GM21576 (cell line): Measurements from ENCODE around the gene KATNB1.
A peak's percentile ranks its signal among the peaks of the same experiment; 100 is the strongest.
"Not testable (repeated sequence)": the region's sequence is repeated elsewhere in the genome, so short reads cannot be mapped to it uniquely, and the experiment has no call there.

Experiments used
- ATAC-seq: cut with Tn5 transposase; IDR thresholded peaks from one replicate; pipeline ENCODE4 v1.9.1; 2021; ENCODE audit warnings: mild to moderate bottlenecking, moderate library complexity; ENCODE audit not compliant: unreplicated experiment

KATNB1 gene

GRCh38 chr16:57725151-57725550, 10.4 kb upstream of the KATNB1 start:
- ATAC-seq, result no peak

- ATAC-seq, result no peak
These were observed 10.0 kb upstream of the KATNB1 start for GRCh38 chr16:57725554-57725953.

- no peak for ATAC-seq
These were observed 9.6 kb upstream of the KATNB1 start for GRCh38 chr16:57725976-57726375.

- no peak for ATAC-seq
These were observed 9.1 kb upstream of the KATNB1 start for GRCh38 chr16:57726433-57726947.

- no peak for ATAC-seq
These were observed 8.0 kb upstream of the KATNB1 start for GRCh38 chr16:57727610-57728009.

DNA sequence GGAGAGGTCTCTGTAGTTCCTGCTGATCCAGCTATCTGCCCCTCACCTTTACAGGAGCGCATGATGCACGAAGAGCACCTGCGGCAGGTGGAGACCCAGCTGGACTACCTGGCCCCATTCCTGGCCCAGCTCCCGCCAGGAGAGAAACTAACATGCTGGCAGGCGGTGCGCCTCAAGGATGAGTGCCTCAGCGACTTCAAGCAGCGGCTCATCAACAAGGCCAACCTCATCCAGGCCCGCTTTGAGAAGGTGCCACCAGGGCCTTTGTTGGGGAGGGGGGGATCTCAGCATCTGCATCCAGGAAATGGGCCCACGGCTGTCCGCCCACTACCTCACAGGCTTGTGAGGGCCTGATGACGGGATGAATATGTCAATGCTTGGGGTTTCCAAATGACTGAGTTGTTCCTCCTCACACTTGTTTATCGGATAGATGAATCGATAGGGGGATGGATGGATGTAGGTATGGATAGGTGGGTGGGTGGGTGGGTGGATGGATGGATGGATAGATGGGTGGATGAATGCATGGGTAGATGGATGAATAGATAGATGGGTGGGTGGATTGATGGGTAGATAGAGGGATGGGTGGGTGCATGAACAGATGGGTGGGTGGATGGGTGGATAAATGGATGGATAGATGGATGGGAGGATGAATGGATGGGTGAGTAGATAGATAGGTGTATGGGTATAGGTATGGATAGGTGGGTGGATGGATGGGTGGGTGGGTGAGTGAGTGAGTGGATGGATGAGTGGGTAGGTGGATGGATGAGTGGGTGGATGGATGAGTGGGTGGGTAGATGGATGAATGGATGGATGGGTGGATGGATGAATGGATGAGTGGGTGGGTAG, 7.0 kb upstream of the KATNB1 start:
- ATAC-seq, result no peak

DNA sequence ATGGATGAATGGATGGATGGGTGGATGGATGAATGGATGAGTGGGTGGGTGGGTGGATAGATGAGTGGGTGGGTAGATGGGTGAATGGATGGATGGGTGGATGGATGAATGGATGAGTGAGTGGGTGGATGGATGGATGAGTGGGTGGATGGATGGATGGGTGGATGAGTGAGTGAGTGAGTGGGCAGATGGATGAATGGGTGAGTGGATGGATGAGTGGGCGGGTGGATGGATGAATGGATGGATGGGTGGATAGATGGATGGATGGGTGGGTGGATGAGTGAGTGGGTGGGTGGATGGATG, 6.4 kb upstream of the KATNB1 start:
- ATAC-seq, result no peak

DNA sequence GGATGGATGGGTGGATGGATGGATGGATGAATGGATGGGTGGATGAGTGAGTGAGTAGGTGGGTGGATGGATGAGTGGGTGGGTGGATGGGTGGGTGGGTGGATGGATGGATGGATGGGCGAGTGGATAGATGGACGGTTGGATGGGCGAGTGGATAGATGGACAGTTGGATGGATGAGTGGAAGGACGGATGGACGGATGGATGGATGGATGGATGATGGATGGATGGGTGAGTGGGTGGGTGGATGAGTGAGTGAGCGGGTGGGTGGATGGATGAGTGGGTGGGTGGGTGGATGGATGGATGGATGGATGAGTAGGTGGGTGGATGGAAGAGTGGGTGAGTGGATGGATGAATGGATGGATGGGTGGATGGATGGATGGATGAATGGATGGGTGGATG, 5.7 kb upstream of the KATNB1 start:
- not testable (repeated sequence) for ATAC-seq

GRCh38 chr16:57730771-57731730, 4.5 kb upstream of the KATNB1 start:
- ATAC-seq, result no peak

GRCh38 chr16:57732037-57732436, 3.5 kb upstream of the KATNB1 start:
- no peak for ATAC-seq

DNA sequence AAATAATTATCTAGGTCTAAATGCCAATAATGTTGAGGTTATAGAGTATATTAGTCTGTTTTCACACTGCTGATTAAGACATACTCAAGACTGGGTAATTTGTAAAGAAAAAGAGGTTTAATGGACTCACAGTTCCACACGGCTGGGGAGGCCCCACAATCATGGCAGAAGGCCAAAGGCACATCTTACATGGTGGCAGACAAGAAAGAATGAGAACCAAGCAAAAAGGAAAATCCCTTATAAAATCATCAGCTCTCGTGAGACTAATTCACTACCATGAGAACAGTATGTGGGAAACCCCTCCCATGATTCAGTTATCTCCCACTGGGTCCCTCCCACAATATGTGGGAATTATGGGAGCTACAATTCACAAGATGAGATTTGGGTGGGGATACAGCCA, 2.9 kb upstream of the KATNB1 start:
- no peak for ATAC-seq

- ATAC-seq, result peak; percentile 2
These were observed 1.2 kb upstream of the KATNB1 start for GRCh38 chr16:57734308-57734924.

DNA sequence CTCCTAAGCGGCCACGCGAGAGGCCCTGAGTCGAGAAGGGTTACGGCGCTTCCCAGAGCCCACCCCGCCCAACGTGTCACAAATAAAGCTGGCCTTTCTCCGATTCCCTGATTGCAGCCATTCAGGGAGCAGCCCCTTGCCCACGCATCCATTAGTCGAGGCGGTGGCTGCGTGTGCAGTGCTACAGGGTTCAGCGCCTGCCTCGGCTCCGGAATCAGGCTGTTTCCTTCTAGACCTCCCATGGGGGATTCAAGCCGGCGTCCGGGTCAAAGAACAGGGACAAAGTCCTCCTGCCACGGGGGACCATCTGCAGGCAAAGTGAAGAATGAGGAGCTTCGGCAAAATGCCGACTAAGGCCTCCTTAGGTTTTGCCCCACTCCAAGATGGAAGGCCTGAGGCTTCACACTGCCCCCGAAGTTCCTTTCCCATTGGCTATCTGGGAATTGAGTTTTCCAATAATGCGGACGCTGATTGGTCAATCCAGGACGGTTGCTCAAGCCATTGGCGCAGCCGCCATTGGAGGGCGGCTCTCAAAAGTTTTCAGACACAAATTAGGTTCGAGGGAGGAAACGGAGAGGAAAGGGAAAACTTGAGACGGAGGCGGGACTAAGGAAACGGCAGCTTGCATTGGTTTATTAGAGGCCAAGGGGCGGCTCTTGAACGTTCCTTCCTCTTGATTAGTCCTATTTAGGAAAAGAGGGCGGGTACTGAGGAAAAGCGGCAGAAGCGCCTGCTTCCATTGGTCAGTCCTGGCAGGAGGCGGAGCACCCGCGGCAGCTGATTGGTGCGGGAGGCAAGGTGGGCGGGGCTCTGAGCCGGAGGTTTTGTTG, 430 bp upstream of the KATNB1 start:
- peak; percentile 91 for ATAC-seq

- ATAC-seq, result no peak
These were observed 1.1 kb downstream of the KATNB1 start for GRCh38 chr16:57736419-57737351.

- ATAC-seq, result no peak
These were observed 3.3 kb downstream of the KATNB1 start for GRCh38 chr16:57738844-57739243.

- no peak for ATAC-seq
These were observed 4.3 kb downstream of the KATNB1 start for GRCh38 chr16:57739756-57740422.

- no peak for ATAC-seq
These were observed 5.0 kb downstream of the KATNB1 start for GRCh38 chr16:57740423-57741071.

GRCh38 chr16:57741660-57742191, 6.2 kb downstream of the KATNB1 start:
- ATAC-seq, result no peak
